Duodenal mucosa (tissue), 2 donors: ENCODE results near the gene C2.
A peak's percentile ranks its signal among the peaks of the same experiment; 100 is the strongest.

Experiments
- H3K27ac ChIP-seq: one replicate; pipeline ENCODE4 v1.7.0; 2013; ENCODE audit warnings: low read depth, low read length
- H3K27me3 ChIP-seq, 2 donors: one replicate each; pipeline ENCODE4 v1.7.0; 2013; ENCODE audit warnings: low read length in 2 of 2, control low read depth in 1 of 2; ENCODE audit not compliant: insufficient read depth in 2 of 2, control insufficient read depth in 1 of 2
- H3K36me3 ChIP-seq, 2 donors: one replicate each; pipeline ENCODE4 v1.7.0; 2013; ENCODE audit warnings: low read length in 2 of 2, control low read depth in 1 of 2; ENCODE audit not compliant: insufficient read depth in 2 of 2, control insufficient read depth in 1 of 2
- H3K4me1 ChIP-seq, 2 donors: one replicate each; pipeline ENCODE4 v1.7.0; 2013; ENCODE audit warnings: low read length in 2 of 2, control low read depth in 1 of 2; ENCODE audit not compliant: insufficient read depth in 2 of 2, control insufficient read depth in 1 of 2
- H3K4me3 ChIP-seq, 2 donors: one replicate each; pipeline ENCODE4 v1.7.0; 2013; ENCODE audit warnings: low read length in 2 of 2, low read depth in 1 of 2
- H3K9ac ChIP-seq, 2 donors: one replicate each; pipeline ENCODE4 v1.7.0; 2013; ENCODE audit warnings: low read length in 2 of 2, low read depth in 1 of 2
- H3K9me3 ChIP-seq, 2 donors: one replicate each; pipeline ENCODE4 v1.7.0; 2013; ENCODE audit warnings: low read length in 2 of 2, control low read depth in 1 of 2; ENCODE audit not compliant: control insufficient read depth in 1 of 2

The C2 gene

GRCh38 chr6:31952140-31952805 lies 24.8 kb downstream of the C2 start:
- Histone ChIP-seq H3K9ac (no peak overlapping the region), H3K27ac (no peak overlapping the region), H3K4me3 (no peak overlapping the region), H3K27me3 (no peaks in the 10 kb centered on the region), H3K36me3 (peaks cover 57 to 59% of the 10 kb centered on the region in 2 donors), H3K4me1 (peaks cover 0 to 3% of the 10 kb centered on the region in 2 donors), H3K9me3 (no peaks in the 10 kb centered on the region)

- H3K9ac ChIP-seq, result no peak overlapping the region
- H3K27me3 ChIP-seq, result no peaks in the 10 kb centered on the region
- H3K36me3 ChIP-seq, result peaks cover 54 to 60% of the 10 kb centered on the region in 2 donors
- H3K4me3 ChIP-seq, result no peak overlapping the region
- peaks cover 3 to 8% of the 10 kb centered on the region in 2 donors for H3K4me1 ChIP-seq
- H3K27ac ChIP-seq, result no peak overlapping the region
- H3K9me3 ChIP-seq, result no peaks in the 10 kb centered on the region
Measured at GRCh38 chr6:31952890-31953289, 25.4 kb downstream of the C2 start.

GRCh38 chr6:31954511-31954910 lies 27.0 kb downstream of the C2 start:
- no peak overlapping the region for H3K9ac ChIP-seq
- H3K27me3 ChIP-seq, result no peaks in the 10 kb centered on the region
- H3K4me3 ChIP-seq, result no peak overlapping the region
- peaks cover 15 to 16% of the 10 kb centered on the region in 2 donors for H3K4me1 ChIP-seq
- no peak overlapping the region for H3K27ac ChIP-seq
- no peaks in the 10 kb centered on the region for H3K9me3 ChIP-seq
- H3K36me3 ChIP-seq, result peaks cover 54 to 60% of the 10 kb centered on the region in 2 donors

- no peaks in the 10 kb centered on the region for H3K27me3 ChIP-seq
- no peak overlapping the region for H3K9ac ChIP-seq
- H3K4me3 ChIP-seq, result no peak overlapping the region
- no peak overlapping the region for H3K27ac ChIP-seq
- peaks cover 19 to 21% of the 10 kb centered on the region in 2 donors for H3K4me1 ChIP-seq
- H3K36me3 ChIP-seq, result peaks cover 51 to 62% of the 10 kb centered on the region in 2 donors
- H3K9me3 ChIP-seq, result no peaks in the 10 kb centered on the region
Measured at GRCh38 chr6:31956796-31957195, 29.3 kb downstream of the C2 start.

GRCh38 chr6:31958412-31958740 lies 30.9 kb downstream of the C2 start:
- Histone ChIP-seq H3K4me3 (peak overlapping the region; percentile 99 to 100), H3K27me3 (no peaks in the 10 kb centered on the region), H3K4me1 (peaks cover 19 to 21% of the 10 kb centered on the region in 2 donors), H3K9ac (peak overlapping the region; percentile 98 to 99), H3K9me3 (no peaks in the 10 kb centered on the region), H3K36me3 (peaks cover 47 to 65% of the 10 kb centered on the region in 2 donors), H3K27ac (peak overlapping the region; percentile 79)

- H3K27me3 ChIP-seq, result no peaks in the 10 kb centered on the region
- H3K9ac ChIP-seq, result peak within 1 kb of the TSS; percentile 98 to 99
- peak within 1 kb of the TSS; percentile 99 to 100 for H3K4me3 ChIP-seq
- peaks cover 45 to 65% of the 10 kb centered on the region in 2 donors for H3K36me3 ChIP-seq
- H3K9me3 ChIP-seq, result no peaks in the 10 kb centered on the region
- peak within 1 kb of the TSS; percentile 79 for H3K27ac ChIP-seq
- H3K4me1 ChIP-seq, result peaks cover 19 to 21% of the 10 kb centered on the region in 2 donors
Measured at GRCh38 chr6:31958741-31959739, 31.5 kb downstream of the C2 start, which contains the start of the genes NELFE and SKIC2. TSS of gene NELFE (minus strand) at chr6:31958971. CDS start at chr6:31958446, 525 bp downstream. TSS of gene SKIC2 (plus strand) at chr6:31959175. CDS start at chr6:31959193, 18 bp downstream.

- Histone ChIP-seq H3K27me3 (no peaks in the 10 kb centered on the region), H3K27ac (no peak overlapping the region), H3K9me3 (no peaks in the 10 kb centered on the region), H3K4me3 (no peak overlapping the region), H3K36me3 (peaks cover 44 to 69% of the 10 kb centered on the region in 2 donors), H3K4me1 (peaks cover 19 to 21% of the 10 kb centered on the region in 2 donors), H3K9ac (no peak overlapping the region)
Measured at GRCh38 chr6:31961616-31962015, 34.1 kb downstream of the C2 start.

- H3K27ac ChIP-seq, result no peak overlapping the region
- H3K9ac ChIP-seq, result no peak overlapping the region
- no peaks in the 10 kb centered on the region for H3K9me3 ChIP-seq
- peaks cover 56 to 85% of the 10 kb centered on the region in 2 donors for H3K36me3 ChIP-seq
- H3K4me1 ChIP-seq, result peaks cover 8 to 11% of the 10 kb centered on the region in 2 donors
- H3K4me3 ChIP-seq, result no peak overlapping the region
- H3K27me3 ChIP-seq, result no peaks in the 10 kb centered on the region
Measured at GRCh38 chr6:31963921-31964320, 36.4 kb downstream of the C2 start.

- H3K9me3 ChIP-seq, result no peaks in the 10 kb centered on the region
- H3K36me3 ChIP-seq, result peaks cover 58 to 97% of the 10 kb centered on the region in 2 donors
- no peaks in the 10 kb centered on the region for H3K27me3 ChIP-seq
- no peak overlapping the region for H3K9ac ChIP-seq
- H3K4me1 ChIP-seq, result peaks cover 5 to 8% of the 10 kb centered on the region in 2 donors
- H3K4me3 ChIP-seq, result no peak overlapping the region
- H3K27ac ChIP-seq, result no peak overlapping the region
Measured at GRCh38 chr6:31965700-31966099, 38.2 kb downstream of the C2 start.

- Histone ChIP-seq H3K27me3 (no peaks in the 10 kb centered on the region), H3K9me3 (no peaks in the 10 kb centered on the region), H3K4me1 (peaks cover 13 to 16% of the 10 kb centered on the region in 2 donors), H3K36me3 (peaks cover 50 to 89% of the 10 kb centered on the region in 2 donors), H3K4me3 (no peak overlapping the region), H3K9ac (no peak overlapping the region), H3K27ac (no peak overlapping the region)
Measured at GRCh38 chr6:31966506-31966905, 39.0 kb downstream of the C2 start.
